NB4 (cell line): ENCODE measurements around the gene SEC16B.

Experiments
- CTCF ChIP-seq: IDR thresholded peaks from one replicate; pipeline ENCODE4 v1.5.1; 2012; ENCODE audit warnings: low read depth, low read length
- MAX ChIP-seq: IDR thresholded peaks from 2 replicates; pipeline ENCODE4 v1.6.1; 2011; ENCODE audit warnings: low read depth, low read length
- MYC ChIP-seq: IDR thresholded peaks from 2 replicates; pipeline ENCODE4 v1.6.1; 2011; ENCODE audit warnings: low read depth, low read length
- POLR2A ChIP-seq: IDR thresholded peaks from 2 replicates; pipeline ENCODE4 v1.6.1; 2011; ENCODE audit warnings: mild to moderate bottlenecking; ENCODE audit not compliant: insufficient read length; ENCODE audit errors: extremely low read depth

- TF ChIP-seq MAX (no peak), CTCF (no peak), POLR2A (no peak), MYC (no peak)
Observed at GRCh38 chr1:177941976-177942375, 27.9 kb downstream of the SEC16B start.
